Esophagus muscularis mucosa (tissue), 4 donors: ENCODE data around the gene GET4. TPM values are rescaled to one million over a fixed set of nuclear protein-coding genes. Genes with fewer than 3 reads are reported as not detected.

Source experiments
- DNase-seq: peaks from one replicate; pipeline ENCODE4 v3.0.0-alpha.2; 2017; ENCODE audit errors: extremely low spot score
- H3K27ac ChIP-seq, 4 donors: fragments of 200-600 bp; sonication (generic); replicated peaks in 1 of 4; 1 replicate in 3 of 4; 2 replicates in 1 of 4; pipeline ENCODE4 v1.5.1; 2016 to 2019; ENCODE audit warnings: mild to moderate bottlenecking in 1 of 4
- H3K27me3 ChIP-seq, 4 donors: fragments of 200-600 bp; sonication (generic); one replicate each; pipeline versions ENCODE4 v1.5.1 to v1.6.0; 2016 to 2019
- H3K36me3 ChIP-seq, 4 donors: fragments of 200-600 bp; sonication (generic); one replicate each; pipeline ENCODE4 v1.5.1; 2016 to 2019
- H3K4me1 ChIP-seq, 4 donors: fragments of 200-600 bp; sonication (generic); one replicate each; pipeline ENCODE4 v1.5.1; 2016 to 2019
- H3K4me3 ChIP-seq, 4 donors: fragments of 200-600 bp; sonication (generic); 1 replicate in 2 of 4; 2 replicates in 2 of 4; pipeline ENCODE4 v1.5.1; 2016 to 2019; ENCODE audit warnings: mild to moderate bottlenecking in 4 of 4, moderate library complexity in 1 of 4
- H3K9me3 ChIP-seq, 4 donors: fragments of 200-600 bp; sonication (generic); 1 replicate in 3 of 4; 2 replicates in 1 of 4; pipeline ENCODE4 v1.5.1; 2016 to 2019
- CTCF ChIP-seq, 3 experiments: fragments of 200-600 bp in 2 of 3; fragments of 450-650 bp in 1 of 3; sonication (generic) in 2 of 3; IDR thresholded peaks; one replicate each; pipeline ENCODE4 v1.5.1; 2017 to 2019; ENCODE audit warnings: antibody characterized with exemption in 3 of 3, mild to moderate bottlenecking in 2 of 3, moderate library complexity in 1 of 3
- EP300 ChIP-seq: sonication (generic); formaldehyde crosslinking; IDR thresholded peaks from one replicate; pipeline ENCODE4 v1.6.1; 2017; ENCODE audit warnings: antibody characterized with exemption
- POLR2A ChIP-seq: fragments of 450-650 bp; IDR thresholded peaks from one replicate; pipeline ENCODE4 v1.6.1; 2017; ENCODE audit warnings: antibody characterized with exemption, moderate library complexity, mild to moderate bottlenecking, low read depth
- POLR2AphosphoS5 ChIP-seq, 2 donors: sonication (generic); formaldehyde crosslinking; IDR thresholded peaks; one replicate each; pipeline ENCODE4 v1.6.1; 2017; ENCODE audit warnings: antibody characterized with exemption in 2 of 2
- whole genome bisulfite sequencing: methylation state at CpG from one replicate; pipeline ENCODE4 v1.1.5; 2018; 5-methylcytosine and 5-hydroxymethylcytosine counted together
- intact Hi-C: fragments of 100-400 bp; cut with DNase I; formaldehyde crosslinking; loops from one replicate; pipeline ENCODE4 v1.15.1; 2023
- total RNA-seq, 4 donors: library from RNA; depleted of rRNA; stranded (reverse); fragments of >200 nt; gene quantifications; one replicate each; pipeline versions ENCODE4 v1.1.0 to v1.2.1, GENCODE V29; 2016

GET4 gene
- total RNA-seq, 4 donors from 2014 or later = 24.7 to 41.3 (median 35.2) TPM

DNA sequence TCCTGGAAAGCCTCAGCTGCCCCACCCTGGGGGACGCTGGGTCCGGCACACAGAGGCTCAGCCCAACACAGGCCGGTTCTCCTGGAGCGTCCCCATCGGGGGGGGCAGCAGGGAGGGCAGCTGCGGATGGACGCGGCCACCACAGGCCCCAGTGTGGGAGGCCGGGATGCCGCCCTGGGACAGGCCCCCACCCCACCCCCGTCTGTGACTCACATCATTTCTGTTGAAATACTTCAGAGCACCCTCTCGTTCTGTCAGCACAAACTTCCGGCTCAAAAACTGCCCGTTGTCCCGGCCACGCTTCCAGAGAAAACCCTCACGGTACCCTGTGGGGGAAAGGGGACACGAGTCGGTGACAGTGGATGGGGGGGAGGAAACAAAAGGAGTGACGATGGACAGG is 28.5 kb downstream of the GET4 start:
- no peaks in the 10 kb centered on the region for H3K27me3 ChIP-seq
- H3K36me3 ChIP-seq = peaks cover 0 to 28% (median 10%) of the 10 kb centered on the region in 4 donors
- H3K4me3 ChIP-seq = peak overlapping the region in 1 of 4 donors; percentile 2
- peaks cover 12 to 38% (median 31%) of the 10 kb centered on the region in 4 donors for H3K4me1 ChIP-seq
- DNase-seq = no peak
- peak overlapping the region in 1 of 4 donors; percentile 35 for H3K27ac ChIP-seq
- TF ChIP-seq CTCF (IDR thresholded peaks at IDR 0.05) = no peak
- no peak for TF ChIP-seq POLR2AphosphoS5 (IDR thresholded peaks at IDR 0.05)
- TF ChIP-seq POLR2A = no peak
- TF ChIP-seq EP300 = no peak
- 73% methylated on average over 18 of the region's 20 CpGs for WGBS
- no peaks in the 10 kb centered on the region for H3K9me3 ChIP-seq
- intact Hi-C loops = no loop called here

DNA sequence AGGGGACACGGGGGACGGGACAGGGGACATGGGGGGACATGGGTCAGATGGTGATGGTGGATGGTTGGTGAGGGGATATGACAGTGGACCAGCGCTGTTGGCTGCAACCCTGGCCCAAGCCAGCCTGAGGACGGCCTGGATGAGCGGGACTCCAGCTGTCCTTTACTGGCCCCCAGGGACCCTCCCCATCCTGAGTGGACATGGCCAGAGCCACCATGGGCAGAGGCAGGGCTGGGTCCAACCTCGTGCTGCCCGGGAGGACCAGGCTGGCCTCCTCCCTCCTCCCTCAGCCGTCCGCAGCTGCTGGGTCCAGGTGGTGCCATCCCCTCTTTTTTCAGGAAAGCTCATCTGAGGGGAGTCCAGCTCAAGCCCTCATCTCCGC is 30.4 kb downstream of the GET4 start:
- 89% methylated on average over 4 of the region's 10 CpGs for WGBS
- no peak overlapping the region for H3K27ac ChIP-seq
- H3K27me3 ChIP-seq = no peaks in the 10 kb centered on the region
- no peak for DNase-seq
- peaks cover 0 to 19% (median 9%) of the 10 kb centered on the region in 4 donors for H3K36me3 ChIP-seq
- no peaks in the 10 kb centered on the region for H3K9me3 ChIP-seq
- H3K4me1 ChIP-seq = peaks cover 6 to 38% (median 24%) of the 10 kb centered on the region in 4 donors
- intact Hi-C loops = no loop called here
- H3K4me3 ChIP-seq = no peak overlapping the region
- TF ChIP-seq EP300 = no peak
- no peak for TF ChIP-seq POLR2A
- no peak for TF ChIP-seq CTCF (IDR thresholded peaks at IDR 0.05)
- no peak for TF ChIP-seq POLR2AphosphoS5 (IDR thresholded peaks at IDR 0.05)

DNA sequence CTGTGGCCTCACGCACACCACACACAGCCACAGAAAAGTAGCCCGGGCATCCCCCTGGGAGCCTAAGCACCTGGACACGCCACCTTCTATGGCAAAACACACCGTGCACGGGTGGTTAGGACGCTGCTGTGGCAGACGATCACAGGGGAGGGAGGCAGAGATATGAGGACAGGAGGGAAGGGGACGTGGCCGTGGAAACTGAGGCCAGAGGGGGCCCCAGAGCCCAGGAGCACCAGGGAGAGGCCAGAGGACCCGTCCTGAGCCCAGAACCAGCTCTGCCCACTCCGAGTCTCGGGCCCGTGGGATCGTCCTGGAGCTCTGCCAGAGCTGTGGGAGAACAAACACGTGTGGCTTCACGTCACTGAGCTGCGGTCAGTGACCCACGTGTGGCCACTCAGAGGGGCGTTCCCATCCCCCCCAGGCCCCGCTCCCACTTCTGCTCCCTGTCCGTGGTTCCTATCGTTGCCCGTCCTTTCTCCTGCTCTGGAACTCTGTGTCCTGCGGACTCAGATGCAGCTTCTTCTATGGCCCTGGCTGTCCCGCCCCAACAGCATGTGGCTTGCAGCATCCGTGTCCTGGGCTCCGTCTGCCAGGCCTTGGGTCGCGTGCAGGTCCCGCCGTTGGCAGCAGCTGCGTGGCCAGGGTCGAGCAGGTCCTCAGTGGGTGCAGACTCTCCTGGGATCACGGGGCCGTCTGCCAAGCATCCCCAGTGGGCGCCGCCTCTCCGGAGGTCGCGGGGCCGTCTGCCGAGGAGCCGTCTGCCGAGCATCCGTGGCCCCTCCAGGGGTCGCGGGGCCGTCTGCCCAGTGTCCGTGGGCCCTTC is 31.0 kb downstream of the GET4 start:
- 78% methylated on average over 30 of the region's 49 CpGs for WGBS

DNA sequence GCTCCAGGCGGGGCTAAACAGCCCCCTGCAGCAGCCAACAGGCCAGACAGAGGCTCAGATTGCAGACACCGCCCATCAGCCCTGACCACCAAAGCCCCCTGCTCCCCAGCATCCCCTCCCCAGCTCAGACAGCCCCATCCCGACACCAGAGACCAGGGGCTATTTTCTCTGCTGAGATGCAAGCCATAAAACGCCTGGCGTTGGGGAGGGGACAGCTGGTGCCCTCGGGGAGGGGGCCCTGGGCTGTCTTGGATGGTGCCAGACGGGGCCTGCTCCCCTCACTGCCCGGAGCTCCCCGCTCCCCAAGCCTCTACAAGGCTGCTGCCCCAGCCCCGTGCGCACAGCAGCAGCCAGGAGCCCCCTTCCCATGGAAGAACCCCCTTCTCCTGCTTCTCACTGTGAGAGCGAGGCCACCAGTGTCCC is 31.8 kb downstream of the GET4 start:
- Histone ChIP-seq H3K9me3 (no peaks in the 10 kb centered on the region), H3K4me1 (peaks cover 6 to 36% (median 21%) of the 10 kb centered on the region in 4 donors), H3K36me3 (peaks cover 0 to 21% (median 9%) of the 10 kb centered on the region in 4 donors), H3K27ac (peak overlapping the region; percentile 20 to 76 (median 48)), H3K4me3 (no peak overlapping the region), H3K27me3 (no peaks in the 10 kb centered on the region)
- intact Hi-C loops = no loop called here
- no peak for DNase-seq
- TF ChIP-seq EP300 (no peak), POLR2AphosphoS5 (IDR thresholded peaks at IDR 0.05) (no peak), POLR2A (no peak), CTCF (IDR thresholded peaks at IDR 0.05) (no peak)
- 70% methylated on average over 2 of the region's 12 CpGs for WGBS

More for the DNA sequence above, 31.0 kb downstream of the GET4 start:
- peak overlapping the region in 1 of 4 donors; percentile 76 for H3K27ac ChIP-seq
- no peak overlapping the region for H3K4me3 ChIP-seq
- H3K9me3 ChIP-seq = no peaks in the 10 kb centered on the region
- no peaks in the 10 kb centered on the region for H3K27me3 ChIP-seq
- no peak for DNase-seq
- H3K4me1 ChIP-seq = peaks cover 6 to 36% (median 21%) of the 10 kb centered on the region in 4 donors
- TF ChIP-seq EP300 (no peak), POLR2A (no peak), CTCF (IDR thresholded peaks at IDR 0.05) (no peak), POLR2AphosphoS5 (IDR thresholded peaks at IDR 0.05) (no peak)
- intact Hi-C loops = no loop called here
- peaks cover 0 to 21% (median 9%) of the 10 kb centered on the region in 4 donors for H3K36me3 ChIP-seq
